IMR-90 (cell line): ENCODE results near the gene UXS1.

Source experiments
- CHD1 ChIP-seq: IDR thresholded peaks from 2 replicates; pipeline ENCODE4 v1.6.1; 2012; ENCODE audit warnings: low read depth, low read length, improper control_type of control experiment
- FOS ChIP-seq: fragments of 150-350 bp; IDR thresholded peaks from 2 replicates; pipeline ENCODE4 v1.6.1; 2016; ENCODE audit warnings: low read depth, low read length
- MXI1 ChIP-seq: IDR thresholded peaks from 2 replicates; pipeline ENCODE4 v1.6.1; 2012; ENCODE audit warnings: low read depth, mild to moderate bottlenecking, low read length, moderate library complexity, borderline replicate concordance
- POLR2A ChIP-seq: IDR thresholded peaks from 2 replicates; pipeline ENCODE4 v1.6.1; 2012; ENCODE audit warnings: mild to moderate bottlenecking, low read depth, low read length
- RAD21 ChIP-seq: IDR thresholded peaks from 2 replicates; pipeline ENCODE4 v1.6.1; 2012; ENCODE audit warnings: low read length, improper control_type of control experiment
- RCOR1 ChIP-seq: IDR thresholded peaks from 2 replicates; pipeline ENCODE4 v1.6.1; 2012; ENCODE audit warnings: mild to moderate bottlenecking, low read length, improper control_type of control experiment; ENCODE audit not compliant: insufficient replicate concordance
- SMC3 ChIP-seq: fragments of 150-350 bp; IDR thresholded peaks from 2 replicates; pipeline ENCODE4 v1.6.1; 2016; ENCODE audit warnings: low read depth, mild to moderate bottlenecking, antibody characterized with exemption, low read length, moderate library complexity
- TF ChIP-seq, protein P1 (sequence below): conservative IDR thresholded peaks from 2 replicates; pipeline ENCODE4 v1.5.1; 2012; ENCODE audit warnings: mild to moderate bottlenecking, low read depth, low read length, improper control_type of control experiment

DNA sequence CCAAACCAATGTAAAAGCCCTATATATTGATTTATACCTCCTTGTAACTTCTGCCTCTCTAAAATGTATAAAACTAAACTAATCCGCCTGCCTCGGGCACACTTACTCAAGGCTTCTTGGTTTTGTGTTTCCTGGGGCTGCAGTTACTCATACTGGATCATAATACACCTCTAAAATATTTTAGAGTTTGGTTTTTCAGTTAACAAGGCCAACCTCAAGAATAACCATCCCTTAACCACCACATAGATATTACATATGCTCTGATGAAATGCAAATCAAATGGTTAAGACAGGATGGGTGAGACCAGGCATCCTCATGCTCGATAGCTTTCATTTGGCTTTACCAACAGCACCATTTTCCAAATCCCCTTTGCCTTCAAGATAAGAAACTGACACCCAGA, 46.4 kb downstream of the UXS1 start:
- TF ChIP-seq, protein P1, sequence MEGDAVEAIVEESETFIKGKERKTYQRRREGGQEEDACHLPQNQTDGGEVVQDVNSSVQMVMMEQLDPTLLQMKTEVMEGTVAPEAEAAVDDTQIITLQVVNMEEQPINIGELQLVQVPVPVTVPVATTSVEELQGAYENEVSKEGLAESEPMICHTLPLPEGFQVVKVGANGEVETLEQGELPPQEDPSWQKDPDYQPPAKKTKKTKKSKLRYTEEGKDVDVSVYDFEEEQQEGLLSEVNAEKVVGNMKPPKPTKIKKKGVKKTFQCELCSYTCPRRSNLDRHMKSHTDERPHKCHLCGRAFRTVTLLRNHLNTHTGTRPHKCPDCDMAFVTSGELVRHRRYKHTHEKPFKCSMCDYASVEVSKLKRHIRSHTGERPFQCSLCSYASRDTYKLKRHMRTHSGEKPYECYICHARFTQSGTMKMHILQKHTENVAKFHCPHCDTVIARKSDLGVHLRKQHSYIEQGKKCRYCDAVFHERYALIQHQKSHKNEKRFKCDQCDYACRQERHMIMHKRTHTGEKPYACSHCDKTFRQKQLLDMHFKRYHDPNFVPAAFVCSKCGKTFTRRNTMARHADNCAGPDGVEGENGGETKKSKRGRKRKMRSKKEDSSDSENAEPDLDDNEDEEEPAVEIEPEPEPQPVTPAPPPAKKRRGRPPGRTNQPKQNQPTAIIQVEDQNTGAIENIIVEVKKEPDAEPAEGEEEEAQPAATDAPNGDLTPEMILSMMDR: no peak
- TF ChIP-seq POLR2A (no peak), RCOR1 (no peak), CHD1 (no peak), RAD21 (no peak), SMC3 (no peak), MXI1 (no peak), FOS (no peak)
